ENCODE measurements around the gene KCNH1. TPM values are rescaled to one million over a fixed set of nuclear protein-coding genes. Genes with fewer than 3 reads are reported as not detected.

KCNH1 gene
- total RNA-seq, 1 experiment from 2014 or later = not detected

DNA sequence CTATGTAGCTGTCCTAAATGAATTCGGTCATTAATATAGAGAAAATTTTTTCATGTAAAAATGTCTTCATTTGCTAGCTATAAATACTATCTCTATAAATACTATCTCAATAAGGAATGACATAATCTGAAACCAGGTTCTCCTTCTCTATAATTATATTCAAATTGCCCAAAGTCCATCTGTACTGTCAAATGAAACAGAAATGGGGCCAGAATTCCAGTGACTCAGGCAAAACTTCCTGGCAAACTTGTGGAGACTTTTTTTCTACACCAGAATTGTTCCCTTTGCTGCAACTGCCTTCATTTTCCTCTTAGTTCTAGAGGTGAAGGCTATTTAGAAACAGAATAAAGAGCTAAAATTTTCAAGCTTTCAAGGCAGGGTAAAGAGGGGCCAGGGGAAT is 152.5 kb downstream of the KCNH1 start:
- POLR2A ChIA-PET = no interaction called here
- H3K4me1 ChIP-seq (ENCODE audit: control insufficient read depth in 1 of 2, insufficient read depth in 2 of 2, low read length in 2 of 2) = no peaks in the 10 kb centered on the region
- H4K20me1 ChIP-seq (ENCODE audit: insufficient read depth) = no peaks in the 10 kb centered on the region
- no TSS peak for BruUV-seq (replicated peaks)
- no peak for TF ChIP-seq POLR2A (IDR thresholded peaks at IDR 0.05; ENCODE audit: borderline replicate concordance, extremely low read depth, insufficient read depth, insufficient read length)
- no peak for TF ChIP-seq EZH2phosphoT487 (IDR thresholded peaks at IDR 0.05; ENCODE audit: borderline replicate concordance)
- TF ChIP-seq ZNF274 (IDR thresholded peaks at IDR 0.05; ENCODE audit: low read depth, low read length) = no peak
- no peak for TF ChIP-seq CBX3 (IDR thresholded peaks at IDR 0.05; ENCODE audit: low read depth)
- no peak for TF ChIP-seq JUND (IDR thresholded peaks at IDR 0.05)
- no peak for TF ChIP-seq SIN3A (IDR thresholded peaks at IDR 0.05; ENCODE audit: low read depth)
- TF ChIP-seq SP1 (IDR thresholded peaks at IDR 0.05; ENCODE audit: low read depth) = no peak
- no peak for TF ChIP-seq EZH2 (IDR thresholded peaks at IDR 0.05)
- TF ChIP-seq EGR1 (IDR thresholded peaks at IDR 0.05; ENCODE audit: low read depth) = no peak
- no peaks in the 10 kb centered on the region for H3K79me2 ChIP-seq (ENCODE audit: insufficient read depth, low read length)
- CTCF ChIA-PET = no interaction called here
- H2AFZ ChIP-seq (ENCODE audit: low read depth, low read length, poor library complexity, severe bottlenecking) = no peak overlapping the region
- no peak overlapping the region for H3K27ac ChIP-seq (ENCODE audit: low read depth, low read length)
- intact Hi-C loops (cut with micrococcal nuclease) = no loop called here
- no peak overlapping the region for H3K4me2 ChIP-seq (ENCODE audit: low read length)
- H3K9ac ChIP-seq (ENCODE audit: low read length) = no peak overlapping the region
- no peaks in the 10 kb centered on the region for H3K36me3 ChIP-seq (ENCODE audit: control insufficient read depth in 1 of 2, insufficient read depth in 2 of 2, low read length in 2 of 2)
- RAD21 ChIA-PET (ENCODE audit: low non-redundant PET in 1 of 2, low total read pairs in 2 of 2, uncharacterized antibody in 2 of 2, unreplicated experiment in 2 of 2) = no interaction called here
- H3K9me2 ChIP-seq (ENCODE audit: insufficient read depth) = no peaks in the 10 kb centered on the region
- DNase-seq (ENCODE audit: low read depth, low spot score) (no peak), ATAC-seq (no peak)
- H3K9me3 ChIP-seq (ENCODE audit: control insufficient read depth in 1 of 2, insufficient read depth in 1 of 2, low read depth in 1 of 2, low read length in 2 of 2) = no peaks in the 10 kb centered on the region
- H3K4me3 ChIP-seq (replicated peaks in 1 of 2; ENCODE audit: low read depth in 1 of 2, low read length in 2 of 2) = no peak overlapping the region
- H3K27me3 ChIP-seq (ENCODE audit: insufficient read depth, low read length) = peaks cover 12% of the 10 kb centered on the region; the same call in 1 of the 2 replicates

DNA sequence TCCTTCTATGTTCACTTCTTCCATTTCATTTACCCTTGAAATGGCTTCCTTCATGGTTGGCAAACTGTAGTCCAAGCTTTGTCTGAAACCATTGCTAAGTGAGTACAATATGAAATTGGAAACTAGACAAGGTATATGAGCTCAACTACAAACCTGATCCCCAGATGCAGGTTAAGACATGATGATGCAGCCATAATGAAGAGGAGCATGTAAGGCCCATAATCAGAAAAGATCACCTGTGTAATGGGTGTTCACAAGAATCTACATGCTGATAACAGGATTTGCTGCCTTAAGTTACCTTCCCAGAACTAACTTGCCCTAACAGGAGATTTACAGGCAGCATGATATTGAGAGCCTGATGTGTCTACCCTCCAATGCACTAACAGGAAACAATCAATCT is 153.9 kb downstream of the KCNH1 start:
- no peak overlapping the region for H2AFZ ChIP-seq (ENCODE audit: low read depth, low read length, poor library complexity, severe bottlenecking)
- H3K9ac ChIP-seq (ENCODE audit: low read length) = no peak overlapping the region
- ChIA-PET POLR2A (no interaction called here), CTCF (no interaction called here), RAD21 (ENCODE audit: low non-redundant PET in 1 of 2, low total read pairs in 2 of 2, uncharacterized antibody in 2 of 2, unreplicated experiment in 2 of 2) (no interaction called here)
- H3K27ac ChIP-seq (ENCODE audit: low read depth, low read length) = no peak overlapping the region
- H3K79me2 ChIP-seq (ENCODE audit: insufficient read depth, low read length) = no peaks in the 10 kb centered on the region
- ATAC-seq (no peak), DNase-seq (ENCODE audit: low read depth, low spot score) (no peak)
- H3K4me1 ChIP-seq (ENCODE audit: control insufficient read depth in 1 of 2, insufficient read depth in 2 of 2, low read length in 2 of 2) = no peaks in the 10 kb centered on the region
- TF ChIP-seq SIN3A (IDR thresholded peaks at IDR 0.05; ENCODE audit: low read depth) (no peak), EZH2 (IDR thresholded peaks at IDR 0.05) (no peak), EGR1 (IDR thresholded peaks at IDR 0.05; ENCODE audit: low read depth) (no peak), EZH2phosphoT487 (IDR thresholded peaks at IDR 0.05; ENCODE audit: borderline replicate concordance) (no peak), REST (IDR thresholded peaks at IDR 0.05; ENCODE audit: low read depth) (no peak), POLR2AphosphoS5 (IDR thresholded peaks at IDR 0.05; ENCODE audit: low read depth, low read length) (no peak)
- TF ChIP-seq, protein P1, sequence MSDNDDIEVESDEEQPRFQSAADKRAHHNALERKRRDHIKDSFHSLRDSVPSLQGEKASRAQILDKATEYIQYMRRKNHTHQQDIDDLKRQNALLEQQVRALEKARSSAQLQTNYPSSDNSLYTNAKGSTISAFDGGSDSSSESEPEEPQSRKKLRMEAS (IDR thresholded peaks at IDR 0.05) = no peak
- H3K4me3 ChIP-seq (replicated peaks in 1 of 2; ENCODE audit: low read depth in 1 of 2, low read length in 2 of 2) = no peak overlapping the region
- no TSS peak for BruUV-seq (replicated peaks)
- H3K27me3 ChIP-seq (ENCODE audit: insufficient read depth, low read length) = peaks cover 12% of the 10 kb centered on the region; the same call in 1 of the 2 replicates
- intact Hi-C loops (cut with micrococcal nuclease) = no loop called here
- H3K9me2 ChIP-seq (ENCODE audit: insufficient read depth) = no peaks in the 10 kb centered on the region
- no peak overlapping the region for H3K4me2 ChIP-seq (ENCODE audit: low read length)
- no peaks in the 10 kb centered on the region for H3K9me3 ChIP-seq (ENCODE audit: control insufficient read depth in 1 of 2, insufficient read depth in 1 of 2, low read depth in 1 of 2, low read length in 2 of 2)
- no peaks in the 10 kb centered on the region for H4K20me1 ChIP-seq (ENCODE audit: insufficient read depth)
- H3K36me3 ChIP-seq (ENCODE audit: control insufficient read depth in 1 of 2, insufficient read depth in 2 of 2, low read length in 2 of 2) = no peaks in the 10 kb centered on the region

Measured in HCT116 (cell line).